ENCODE measurements around the gene FRZB.
A peak's percentile ranks its signal among the peaks of the same experiment; 100 is the strongest.

FRZB gene

GRCh38 chr2:182833084-182833854 lies 33.2 kb downstream of the FRZB start:
- no peak for DNase-seq

- no peak for DNase-seq
Observed at GRCh38 chr2:182831921-182832320, 34.5 kb downstream of the FRZB start.

- DNase-seq: peak; percentile 80
Observed at GRCh38 chr2:182831101-182831500, 35.3 kb downstream of the FRZB start.

GRCh38 chr2:182827182-182827879 lies 39.1 kb downstream of the FRZB start:
- DNase-seq: no peak

GRCh38 chr2:182826496-182826895 lies 39.9 kb downstream of the FRZB start:
- no peak for DNase-seq

GRCh38 chr2:182826064-182826463 lies 40.4 kb downstream of the FRZB start:
- DNase-seq: peak; percentile 22

- peak; percentile 16 for DNase-seq
Observed at GRCh38 chr2:182824767-182825158, 41.7 kb downstream of the FRZB start.

- no peak for DNase-seq
Observed at GRCh38 chr2:182824056-182824766, 42.2 kb downstream of the FRZB start.

GRCh38 chr2:182822733-182823132 lies 43.7 kb downstream of the FRZB start:
- DNase-seq: peak; percentile 66

GRCh38 chr2:182821182-182821581 lies 45.3 kb downstream of the FRZB start:
- peak; percentile 26 for DNase-seq

GRCh38 chr2:182819412-182819811 lies 47.0 kb downstream of the FRZB start:
- DNase-seq: no peak

- peak; percentile 51 for DNase-seq
Observed at GRCh38 chr2:182818925-182819324, 47.5 kb downstream of the FRZB start.

- DNase-seq: no peak
Observed at GRCh38 chr2:182818501-182818900, 47.9 kb downstream of the FRZB start.

GRCh38 chr2:182817558-182817957 lies 48.9 kb downstream of the FRZB start:
- DNase-seq: no peak

- no peak for DNase-seq
Observed at GRCh38 chr2:182816866-182817265, 49.6 kb downstream of the FRZB start.

- no peak for DNase-seq
Observed at GRCh38 chr2:182814804-182815203, 51.6 kb downstream of the FRZB start.

- no peak for DNase-seq
Observed at GRCh38 chr2:182814380-182814779, 52.1 kb downstream of the FRZB start.

- DNase-seq: no peak
Observed at GRCh38 chr2:182810087-182810486, 56.4 kb downstream of the FRZB start.

- DNase-seq: no peak
Observed at GRCh38 chr2:182807319-182807718, 59.1 kb downstream of the FRZB start.

GRCh38 chr2:182804128-182804527 lies 62.3 kb downstream of the FRZB start:
- no peak for DNase-seq

GRCh38 chr2:182798736-182799135 lies 67.7 kb downstream of the FRZB start:
- no peak for DNase-seq

- DNase-seq: no peak
Observed at GRCh38 chr2:182792441-182792840, 74.0 kb downstream of the FRZB start.

- DNase-seq: peak; percentile 56
Observed at GRCh38 chr2:182784777-182785176, 81.7 kb downstream of the FRZB start.

Data from NCI-H82 (cell line).